DND-41 (cell line): ENCODE measurements around the gene MAN2C1.

ENCODE experiments used
- ATAC-seq: fragments of 200-7000 bp; cut with Tn5 transposase; 3 replicates; pipeline ENCODE4 v1.9.1; 2021; ENCODE audit warnings: low read depth; ENCODE audit not compliant: insufficient read depth
- DNase-seq: peaks from one replicate; pipeline ENCODE4 v3.0.0-alpha.2; 2020
- H2AFZ ChIP-seq: 2 replicates; pipeline ENCODE4 v1.6.0; 2012; ENCODE audit warnings: low read depth, low read length
- H3K27ac ChIP-seq: 2 replicates; pipeline ENCODE4 v1.5.1; 2012; ENCODE audit warnings: low read length, inconsistent platforms
- H3K27me3 ChIP-seq: fragments of 200-600 bp; sonication (generic); 2 replicates; pipeline ENCODE4 v1.6.0; 2012; ENCODE audit warnings: low read length, mild to moderate bottlenecking, inconsistent platforms; ENCODE audit not compliant: insufficient read depth, poor library complexity
- H3K36me3 ChIP-seq: 2 replicates; pipeline ENCODE4 v1.5.1; 2012; ENCODE audit warnings: low read length, inconsistent platforms; ENCODE audit not compliant: insufficient read depth
- H3K4me1 ChIP-seq: 2 replicates; pipeline ENCODE4 v1.5.1; 2012; ENCODE audit warnings: mild to moderate bottlenecking, low read length; ENCODE audit not compliant: insufficient read depth
- H3K4me2 ChIP-seq: 2 replicates; pipeline ENCODE4 v1.6.0; 2012; ENCODE audit warnings: mild to moderate bottlenecking, moderate library complexity, low read length, inconsistent platforms; ENCODE audit not compliant: insufficient read depth
- H3K4me3 ChIP-seq, 2 experiments: fragments of 200-600 bp in 1 of 2; shearing (Covaris generic) in 1 of 2; 2 replicates each; pipeline ENCODE4 v1.5.1; 2012 to 2016; ENCODE audit warnings: inconsistent platforms in 2 of 2, low read length in 2 of 2, mild to moderate bottlenecking in 2 of 2, low read depth in 1 of 2, moderate library complexity in 1 of 2
- H3K79me2 ChIP-seq: 2 replicates; pipeline ENCODE4 v1.6.0; 2012; ENCODE audit warnings: low read length, inconsistent platforms; ENCODE audit not compliant: insufficient read depth
- H3K9ac ChIP-seq: 2 replicates; pipeline ENCODE4 v1.6.0; 2012; ENCODE audit warnings: low read depth, mild to moderate bottlenecking, inconsistent platforms, low read length, moderate library complexity
- H3K9me3 ChIP-seq: 2 replicates; pipeline ENCODE4 v1.5.1; 2012; ENCODE audit warnings: low read length, moderate library complexity, mild to moderate bottlenecking, inconsistent platforms; ENCODE audit not compliant: insufficient read depth, severe bottlenecking
- H4K20me1 ChIP-seq: 2 replicates; pipeline ENCODE4 v1.6.0; 2012; ENCODE audit warnings: low read length; ENCODE audit not compliant: insufficient read depth
- EZH2 ChIP-seq: IDR thresholded peaks from 3 replicates; pipeline ENCODE4 v1.6.1; 2012; ENCODE audit warnings: borderline replicate concordance, low read depth, mild to moderate bottlenecking, moderate library complexity, low read length, inconsistent platforms; ENCODE audit not compliant: severe bottlenecking
- TF ChIP-seq, protein P1 (sequence below): IDR thresholded peaks from 2 replicates; pipeline ENCODE4 v1.5.1; 2012; ENCODE audit warnings: borderline replicate concordance, low read length, moderate library complexity, mild to moderate bottlenecking; ENCODE audit not compliant: poor library complexity, severe bottlenecking; ENCODE audit errors: extremely low read depth

Gene MAN2C1

DNA sequence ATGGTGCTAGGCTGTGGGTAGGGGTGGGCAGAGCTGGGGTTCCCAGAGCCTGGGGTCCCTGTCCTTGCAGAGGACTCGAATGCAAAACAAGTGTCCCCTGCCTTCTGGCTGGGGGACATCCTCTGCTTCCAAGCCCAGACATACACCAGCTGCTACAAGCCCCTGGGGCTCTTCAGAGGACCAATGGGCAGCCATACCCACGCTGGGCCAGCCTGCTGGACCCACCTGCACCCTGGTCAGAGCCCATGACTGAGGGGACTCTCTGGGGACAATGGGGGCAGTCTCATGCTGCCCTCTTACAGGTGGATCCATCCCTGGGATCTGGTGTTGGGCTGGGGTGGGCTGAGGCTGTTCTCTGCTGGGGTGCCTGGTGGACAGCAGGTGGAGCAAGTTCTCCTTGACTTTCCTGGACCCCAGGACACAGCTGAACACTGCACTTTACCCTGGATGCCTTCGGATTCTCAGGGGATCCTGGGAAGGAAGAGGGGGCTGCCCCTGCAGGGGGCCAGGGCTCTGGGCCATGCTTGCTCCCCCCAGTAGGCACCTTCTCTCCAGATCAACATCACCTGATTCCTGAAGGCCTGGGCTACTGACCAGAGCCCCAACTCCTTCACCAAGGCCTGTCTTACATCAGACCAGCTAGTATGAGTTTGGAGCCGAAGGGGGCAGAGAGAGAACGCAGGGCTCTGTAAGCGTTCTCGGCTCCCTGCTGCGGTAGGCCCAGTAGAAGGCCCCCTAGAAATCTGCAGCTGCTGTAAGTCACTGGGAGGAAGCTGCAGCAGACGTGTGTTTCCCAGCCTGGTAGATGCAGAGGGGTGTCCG is 39.7 kb downstream of the MAN2C1 start:
- no peaks in the 10 kb centered on the region for H3K4me1 ChIP-seq
- H3K4me3 ChIP-seq, result no peak overlapping the region
- H3K27me3 ChIP-seq, result no peaks in the 10 kb centered on the region
- no peak overlapping the region for H3K27ac ChIP-seq
- H4K20me1 ChIP-seq, result no peaks in the 10 kb centered on the region
- DNase-seq, result no peak
- no peaks in the 10 kb centered on the region for H3K79me2 ChIP-seq
- no peak overlapping the region for H2AFZ ChIP-seq
- no peak overlapping the region for H3K9ac ChIP-seq
- H3K4me2 ChIP-seq, result no peak overlapping the region
- no peaks in the 10 kb centered on the region for H3K9me3 ChIP-seq
- ATAC-seq, result no peak
- TF ChIP-seq, protein P1, sequence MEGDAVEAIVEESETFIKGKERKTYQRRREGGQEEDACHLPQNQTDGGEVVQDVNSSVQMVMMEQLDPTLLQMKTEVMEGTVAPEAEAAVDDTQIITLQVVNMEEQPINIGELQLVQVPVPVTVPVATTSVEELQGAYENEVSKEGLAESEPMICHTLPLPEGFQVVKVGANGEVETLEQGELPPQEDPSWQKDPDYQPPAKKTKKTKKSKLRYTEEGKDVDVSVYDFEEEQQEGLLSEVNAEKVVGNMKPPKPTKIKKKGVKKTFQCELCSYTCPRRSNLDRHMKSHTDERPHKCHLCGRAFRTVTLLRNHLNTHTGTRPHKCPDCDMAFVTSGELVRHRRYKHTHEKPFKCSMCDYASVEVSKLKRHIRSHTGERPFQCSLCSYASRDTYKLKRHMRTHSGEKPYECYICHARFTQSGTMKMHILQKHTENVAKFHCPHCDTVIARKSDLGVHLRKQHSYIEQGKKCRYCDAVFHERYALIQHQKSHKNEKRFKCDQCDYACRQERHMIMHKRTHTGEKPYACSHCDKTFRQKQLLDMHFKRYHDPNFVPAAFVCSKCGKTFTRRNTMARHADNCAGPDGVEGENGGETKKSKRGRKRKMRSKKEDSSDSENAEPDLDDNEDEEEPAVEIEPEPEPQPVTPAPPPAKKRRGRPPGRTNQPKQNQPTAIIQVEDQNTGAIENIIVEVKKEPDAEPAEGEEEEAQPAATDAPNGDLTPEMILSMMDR, result no peak
- TF ChIP-seq EZH2, result no peak
- H3K36me3 ChIP-seq, result no peaks in the 10 kb centered on the region

DNA sequence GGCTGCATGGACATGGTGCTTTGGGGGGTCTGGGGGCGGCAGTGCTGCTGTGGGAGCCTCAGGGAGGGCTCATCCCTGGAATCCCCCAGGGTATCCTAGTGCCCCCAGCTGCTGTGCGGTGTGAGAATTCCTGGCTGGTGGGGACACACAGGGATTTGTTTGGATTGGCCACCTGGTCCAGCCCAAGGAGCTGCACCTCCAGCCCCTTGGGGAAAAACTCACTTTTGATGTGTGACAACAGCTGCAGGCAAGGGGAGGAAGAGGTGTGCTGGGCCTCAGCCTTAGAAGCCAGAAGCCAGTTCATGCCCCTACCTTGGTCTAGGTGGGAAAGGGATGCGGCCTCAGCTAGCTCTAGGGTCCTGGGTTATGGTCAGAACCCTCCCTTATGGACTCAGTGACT is 40.9 kb downstream of the MAN2C1 start:
- Histone ChIP-seq H3K27me3 (no peaks in the 10 kb centered on the region), H2AFZ (no peak overlapping the region), H3K9me3 (no peaks in the 10 kb centered on the region), H3K4me3 (no peak overlapping the region), H4K20me1 (no peaks in the 10 kb centered on the region), H3K9ac (no peak overlapping the region), H3K79me2 (no peaks in the 10 kb centered on the region), H3K4me2 (no peak overlapping the region), H3K36me3 (no peaks in the 10 kb centered on the region), H3K27ac (no peak overlapping the region), H3K4me1 (no peaks in the 10 kb centered on the region)
- no peak for ATAC-seq
- DNase-seq, result no peak
- TF ChIP-seq, protein P1, result no peak
- no peak for TF ChIP-seq EZH2

DNA sequence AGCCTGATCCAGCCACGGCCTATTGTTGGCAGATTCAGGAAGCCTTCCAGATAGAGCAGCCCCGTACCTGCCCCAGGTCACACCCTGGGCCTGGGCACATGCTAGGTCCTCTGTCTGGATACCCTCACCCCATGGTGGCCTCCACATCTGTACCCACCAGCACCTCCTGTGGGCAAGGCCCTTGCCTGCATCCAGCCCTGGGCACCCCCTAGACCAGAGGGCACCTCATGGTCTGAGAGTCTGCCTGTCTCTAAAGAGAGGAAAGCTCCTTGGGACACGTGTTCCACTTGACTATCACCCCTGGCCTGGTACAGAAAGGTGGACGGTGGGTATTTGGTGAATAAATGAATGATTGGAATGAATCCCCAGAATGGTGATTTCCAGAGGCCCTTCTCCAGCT is 41.4 kb downstream of the MAN2C1 start:
- DNase-seq (no peak), ATAC-seq (no peak)
- Histone ChIP-seq H3K9ac (no peak overlapping the region), H4K20me1 (no peaks in the 10 kb centered on the region), H3K36me3 (no peaks in the 10 kb centered on the region), H3K27ac (no peak overlapping the region), H3K9me3 (no peaks in the 10 kb centered on the region), H3K4me1 (no peaks in the 10 kb centered on the region), H2AFZ (no peak overlapping the region), H3K4me2 (no peak overlapping the region), H3K79me2 (no peaks in the 10 kb centered on the region), H3K27me3 (no peaks in the 10 kb centered on the region), H3K4me3 (no peak overlapping the region)
- no peak for TF ChIP-seq EZH2
- TF ChIP-seq, protein P1, result no peak
